Stimulated activated CD4-positive, alpha-beta T cell treated with anti-CD3 and anti-CD28 coated beads, Interleukin-2, amount 100 ng/mL, for 24 hours (primary cell): ENCODE data around the gene SPATA13.

Experiments
- DNase-seq, 2 donors: peaks; one replicate each; pipeline ENCODE4 v3.0.0-alpha.2; 2020

SPATA13 gene

DNA sequence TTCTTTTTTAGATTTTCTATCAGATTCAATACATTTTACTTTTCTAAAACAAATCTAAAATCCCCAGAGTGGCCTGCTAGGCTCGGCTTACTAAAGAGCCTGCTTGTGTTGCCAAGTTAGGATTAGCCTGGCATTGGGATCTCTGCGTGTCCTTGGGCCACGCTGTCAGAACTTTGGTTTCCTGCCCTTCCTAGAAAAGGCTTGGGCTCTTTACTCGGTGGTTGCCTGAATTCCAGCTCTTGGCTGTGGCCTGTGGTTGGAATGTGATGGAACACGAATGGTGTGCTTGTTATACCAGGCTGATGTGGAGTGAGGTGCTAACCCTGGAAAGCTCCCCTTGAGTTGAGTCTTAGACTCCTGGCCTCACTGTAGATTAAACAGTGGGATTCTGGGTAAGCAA, 8.5 kb downstream of the SPATA13 start:
- DNase-seq = no peak

DNA sequence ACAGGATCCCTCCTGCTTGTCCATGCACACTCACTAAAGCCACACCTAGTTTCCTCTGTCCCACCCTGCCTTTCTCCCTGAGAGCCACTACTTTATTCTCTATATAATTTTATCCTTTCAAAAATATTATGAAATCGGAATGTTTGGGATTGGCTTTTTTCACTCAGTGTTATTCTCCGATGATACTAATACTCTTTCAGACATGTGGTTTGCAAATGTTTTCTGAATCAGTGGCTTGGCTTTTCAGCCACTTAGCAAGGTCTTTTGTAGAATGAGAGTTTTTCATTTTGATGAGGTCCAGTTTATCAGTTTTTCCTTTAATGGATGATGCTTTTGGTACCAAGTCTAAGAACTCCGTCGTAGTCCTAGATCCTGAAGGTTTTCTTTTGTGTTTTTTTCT, 11.6 kb downstream of the SPATA13 start:
- no peak for DNase-seq

DNA sequence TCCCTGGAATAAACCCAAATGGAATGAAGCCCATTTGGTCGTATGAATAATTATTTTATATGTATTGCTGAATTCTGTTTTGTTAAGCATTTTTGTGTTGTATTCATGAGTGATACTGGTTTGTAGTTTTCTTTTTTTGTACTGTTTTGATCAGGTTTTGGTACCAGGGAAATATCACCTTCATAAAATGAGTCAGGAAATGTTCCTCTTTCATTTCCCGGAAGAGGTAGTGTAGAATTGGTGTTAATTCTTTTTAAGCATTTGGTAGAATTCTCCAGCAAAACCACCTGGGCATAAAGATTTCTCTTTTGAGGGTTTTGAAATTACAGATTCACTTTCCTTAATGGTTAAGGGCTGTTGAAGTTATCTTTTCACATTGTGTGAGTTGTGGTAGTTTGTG, 13.3 kb downstream of the SPATA13 start:
- no peak for DNase-seq

DNA sequence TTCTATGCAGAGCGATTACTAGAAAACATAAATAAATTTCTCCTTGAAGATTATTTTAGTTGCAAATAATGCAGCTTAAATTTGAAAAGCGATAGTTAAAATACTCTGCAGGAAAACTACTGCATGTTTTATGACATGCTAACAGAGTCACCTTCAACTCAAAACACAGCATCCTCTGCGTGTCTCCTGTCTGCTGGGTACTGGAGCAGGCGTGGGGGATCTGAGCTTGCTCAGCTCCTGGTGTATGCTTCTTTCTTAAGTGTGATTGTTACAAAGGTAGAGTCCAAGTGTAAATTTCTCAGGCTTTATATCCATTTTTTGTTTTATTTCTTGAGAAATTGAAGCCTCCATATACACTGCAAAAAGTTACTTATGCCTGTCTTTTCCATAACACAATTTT, 15.3 kb downstream of the SPATA13 start:
- no peak for DNase-seq

DNA sequence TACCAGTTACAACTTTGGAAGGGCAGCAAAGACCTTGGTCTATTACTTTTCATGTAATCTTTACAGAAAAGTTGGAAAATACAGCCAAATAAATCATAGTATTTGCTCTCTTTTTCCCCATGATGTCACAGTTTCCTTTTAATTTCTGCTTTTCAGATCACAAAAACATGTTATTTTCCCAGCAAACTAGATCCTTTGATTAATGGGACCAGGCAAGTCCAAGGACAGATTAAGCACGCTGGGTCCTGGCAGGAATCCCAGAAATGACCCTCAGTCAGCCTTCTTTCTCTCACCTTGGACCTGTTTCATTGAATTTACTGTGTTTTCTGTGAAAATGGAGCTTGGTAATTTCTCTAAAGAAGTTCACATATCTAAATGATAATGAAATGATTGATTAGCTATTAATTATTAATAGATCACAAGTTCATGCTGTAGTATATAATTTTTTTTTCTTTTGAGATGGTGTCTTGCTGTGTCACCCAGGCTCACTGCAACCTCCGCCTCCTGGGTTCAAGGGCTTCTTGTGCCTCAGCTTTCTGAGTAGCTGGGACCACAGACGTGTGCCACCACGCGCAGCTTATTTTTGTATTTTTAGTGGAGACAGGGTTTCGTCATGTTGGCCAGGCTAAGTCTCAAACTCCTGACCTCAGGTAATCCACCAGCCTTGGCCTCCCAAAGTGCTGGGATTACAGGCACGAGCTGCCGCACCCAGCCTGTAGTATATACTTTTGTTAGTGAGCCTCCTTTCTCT, 16.0 kb downstream of the SPATA13 start:
- DNase-seq = no peak

DNA sequence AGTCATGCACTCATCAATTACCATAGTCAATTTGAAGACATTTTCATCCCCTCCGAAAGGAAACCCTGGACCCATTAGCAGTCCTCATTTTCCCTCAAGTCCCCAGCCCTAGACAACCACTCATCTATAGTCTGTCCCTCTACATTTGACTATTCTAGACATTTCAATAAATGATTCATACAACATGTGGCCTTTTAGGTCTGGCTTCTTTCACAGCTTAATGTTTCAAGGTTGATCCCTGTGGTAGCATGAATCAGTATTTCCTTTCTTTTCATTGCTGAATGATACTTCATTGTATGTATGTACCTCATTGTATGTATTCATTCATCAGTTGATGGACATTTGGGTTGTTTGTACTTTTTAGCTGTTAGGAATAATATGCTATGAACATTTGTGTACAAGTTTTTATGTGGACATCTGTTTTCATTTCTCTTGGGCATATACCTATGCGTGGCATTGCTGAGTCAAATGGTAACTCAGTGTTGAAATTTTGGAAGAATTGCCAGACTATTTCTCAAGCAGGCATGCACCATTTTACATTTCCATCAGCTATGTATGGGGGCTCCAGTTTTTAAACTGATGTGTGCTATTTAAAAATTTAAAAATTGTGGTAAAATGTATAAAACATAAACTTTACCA, 18.4 kb downstream of the SPATA13 start:
- DNase-seq = no peak

GRCh38 chr13:24179486-24179850, 18.9 kb downstream of the SPATA13 start:
- no peak for DNase-seq

- DNase-seq = no peak
Observed at GRCh38 chr13:24180750-24181377, 20.3 kb downstream of the SPATA13 start.

GRCh38 chr13:24181991-24182702, 21.6 kb downstream of the SPATA13 start:
- DNase-seq = no peak

- no peak for DNase-seq
Observed at GRCh38 chr13:24182703-24183081, 22.2 kb downstream of the SPATA13 start.

DNA sequence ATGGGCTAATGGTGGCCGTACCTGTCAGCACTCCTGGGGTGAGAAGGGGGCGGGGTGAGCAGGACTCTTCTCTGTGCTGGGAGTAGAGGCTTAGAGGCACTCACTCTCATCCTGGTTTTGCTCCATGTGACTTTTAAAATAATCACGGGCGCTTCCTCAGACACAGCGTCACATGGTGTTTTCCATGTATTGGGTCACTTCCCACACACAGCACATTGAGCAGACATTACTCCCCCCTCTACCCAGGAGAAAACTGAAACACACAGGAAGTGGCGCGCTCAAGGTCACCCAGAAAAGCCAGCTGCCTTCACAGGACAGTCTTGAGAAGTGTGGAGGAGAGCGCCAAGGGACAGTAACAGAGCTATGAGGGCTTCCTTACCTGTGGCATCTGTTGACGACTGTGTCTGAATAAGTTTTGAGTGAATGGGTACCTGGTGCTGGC, 23.2 kb downstream of the SPATA13 start:
- no peak for DNase-seq

GRCh38 chr13:24184265-24184841, 23.8 kb downstream of the SPATA13 start:
- DNase-seq = no peak

DNA sequence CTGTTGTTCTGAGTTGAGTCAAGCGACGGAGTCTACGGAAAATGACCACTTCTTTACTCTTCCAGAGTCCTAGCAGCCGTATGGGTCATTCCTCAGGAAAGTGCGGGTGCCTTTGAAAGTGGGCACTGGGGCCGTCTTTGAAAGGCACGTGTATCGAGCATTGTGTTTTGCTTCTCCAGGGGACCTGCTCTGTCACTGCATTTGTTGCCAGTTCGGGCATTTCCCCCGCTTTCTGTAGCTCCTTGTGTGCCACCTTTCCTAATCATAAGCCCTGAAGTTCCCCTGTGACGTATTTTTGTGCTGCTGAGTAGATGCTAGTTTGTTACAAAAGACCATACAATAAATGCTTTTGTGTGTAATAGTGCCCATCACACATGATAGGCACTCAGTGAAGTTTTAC, 24.4 kb downstream of the SPATA13 start:
- no peak for DNase-seq

DNA sequence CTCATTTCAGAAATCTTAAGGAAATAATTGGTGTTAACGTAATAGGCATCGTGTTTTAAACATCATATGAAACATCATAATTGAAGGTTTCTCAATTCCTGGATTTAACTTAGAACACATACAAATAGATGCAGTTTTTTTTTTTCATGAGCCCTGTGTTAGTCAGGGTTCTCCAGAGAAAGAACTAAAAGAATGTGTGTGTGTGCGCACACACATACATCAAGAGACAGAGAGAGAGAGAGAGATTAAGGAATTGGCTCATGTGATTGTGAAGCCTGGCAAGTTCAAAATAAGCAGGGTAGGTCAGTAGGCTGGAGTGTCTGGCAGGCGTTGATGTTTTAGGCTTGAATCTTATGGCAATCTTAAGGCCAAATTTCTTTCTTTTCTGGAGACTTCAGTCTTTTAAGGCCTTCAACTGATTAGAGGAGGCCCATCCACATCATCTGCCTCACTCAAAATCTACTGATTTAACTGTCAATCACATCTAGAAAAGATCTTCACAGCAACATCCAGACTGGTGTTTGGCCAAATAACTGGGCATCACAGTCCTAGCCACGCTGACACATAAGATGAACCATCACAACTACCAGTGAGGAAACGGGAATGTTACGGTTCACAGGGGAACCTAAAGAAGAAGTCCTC, 25.2 kb downstream of the SPATA13 start:
- DNase-seq = no peak

GRCh38 chr13:24187185-24187584, 26.7 kb downstream of the SPATA13 start:
- DNase-seq = no peak

- no peak for DNase-seq
Observed at GRCh38 chr13:24192057-24192810, 31.7 kb downstream of the SPATA13 start.

- no peak for DNase-seq
Observed at GRCh38 chr13:24192811-24193162, 32.3 kb downstream of the SPATA13 start.

DNA sequence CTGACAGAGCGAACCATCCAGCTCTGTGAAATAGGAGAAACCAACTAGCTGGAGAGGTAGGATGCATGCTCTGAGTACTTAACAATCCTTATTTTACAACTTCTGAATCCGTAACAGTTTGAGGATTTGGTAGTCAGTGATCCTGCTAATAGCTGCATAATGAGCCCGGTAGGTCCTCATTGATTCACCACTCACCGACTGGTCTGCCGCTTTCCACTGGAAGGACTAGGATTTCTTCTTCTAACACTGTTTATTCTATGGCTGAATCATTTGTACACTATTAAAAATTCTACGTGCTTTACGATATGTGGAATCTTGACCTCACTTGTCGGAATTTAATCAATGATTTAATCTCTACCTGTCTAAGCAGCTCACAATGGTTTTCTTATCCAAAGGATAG, 33.9 kb downstream of the SPATA13 start:
- DNase-seq = no peak

DNA sequence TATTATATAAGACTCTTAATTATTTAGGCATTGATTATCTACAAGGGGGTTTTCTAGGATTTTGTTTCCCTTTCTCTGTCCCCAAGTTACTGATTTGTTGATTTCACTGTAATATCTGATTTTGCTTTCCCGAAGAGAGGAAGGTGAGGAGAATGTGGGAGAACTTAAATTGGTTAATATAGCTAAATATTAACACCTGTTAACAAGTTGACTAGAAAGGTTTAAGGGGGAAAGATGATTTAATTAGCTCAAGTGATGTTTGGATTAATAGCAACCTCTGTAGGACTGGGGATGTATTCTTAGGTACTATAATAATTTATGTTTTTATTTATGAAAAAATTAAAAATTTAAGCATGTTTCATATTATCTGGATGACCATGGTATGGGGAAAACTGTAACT, 35.1 kb downstream of the SPATA13 start:
- DNase-seq = no peak

DNA sequence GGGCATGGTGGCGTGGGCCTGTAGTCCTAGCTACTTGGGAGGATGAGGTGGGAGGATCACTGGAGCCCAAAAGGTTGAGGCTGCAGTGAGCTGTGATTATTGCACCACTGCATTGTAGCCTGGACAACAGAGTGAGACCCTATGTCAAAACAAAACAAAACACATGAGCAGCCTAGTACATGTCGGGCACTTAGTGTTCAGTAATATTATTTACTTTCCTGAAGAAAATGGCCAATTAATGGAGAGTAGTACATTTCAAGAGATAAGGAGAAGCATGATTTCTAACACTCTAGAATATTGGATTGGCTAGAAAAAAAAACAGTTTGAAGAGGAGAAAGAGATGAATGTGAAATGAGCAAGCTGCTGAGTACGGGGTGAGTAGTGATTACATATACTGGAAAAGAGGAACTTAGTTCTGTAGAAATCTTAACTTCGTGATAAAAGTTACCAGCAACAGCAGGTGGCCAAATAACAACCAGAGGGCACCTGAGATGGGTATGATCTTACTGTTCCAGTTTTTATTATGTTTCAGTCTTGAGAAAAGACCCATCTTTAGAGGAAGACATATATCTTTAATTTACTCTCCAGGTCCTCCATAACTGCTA, 36.2 kb downstream of the SPATA13 start:
- no peak for DNase-seq

- no peak for DNase-seq
Observed at GRCh38 chr13:24199016-24199415, 38.5 kb downstream of the SPATA13 start.

GRCh38 chr13:24202215-24202614, 41.7 kb downstream of the SPATA13 start:
- DNase-seq = no peak
